Mesenchymal stem cell (in vitro differentiated cells and primary cell): Measurements from ENCODE around the gene MKRN2.

Source experiments
- DNase-seq: peaks from one replicate; pipeline ENCODE4 v3.0.0-alpha.2; 2013
- H2AFZ ChIP-seq: one replicate; pipeline ENCODE4 v1.6.1; 2013; ENCODE audit warnings: low read depth, mild to moderate bottlenecking, control low read depth, inconsistent platforms, low read length, moderate library complexity
- H2AK5ac ChIP-seq: 2 replicates; pipeline ENCODE4 v1.6.1; 2013; ENCODE audit warnings: low read length, moderate library complexity, mild to moderate bottlenecking, inconsistent platforms; ENCODE audit not compliant: severe bottlenecking
- H2BK120ac ChIP-seq: one replicate; pipeline ENCODE4 v1.6.1; 2013; ENCODE audit warnings: low read depth, mild to moderate bottlenecking, inconsistent platforms, low read length, moderate library complexity
- H2BK12ac ChIP-seq, 2 experiments: one replicate each; pipeline ENCODE4 v1.6.1; 2013; ENCODE audit warnings: inconsistent platforms in 2 of 2, low read length in 2 of 2, mild to moderate bottlenecking in 2 of 2, moderate library complexity in 2 of 2, control low read depth in 1 of 2
- H2BK15ac ChIP-seq: one replicate; pipeline ENCODE4 v1.6.1; 2013; ENCODE audit warnings: mild to moderate bottlenecking, low read depth, inconsistent platforms; ENCODE audit not compliant: poor library complexity, severe bottlenecking
- H2BK5ac ChIP-seq: 2 replicates; pipeline ENCODE4 v1.6.1; 2013; ENCODE audit warnings: low read depth, mild to moderate bottlenecking, low read length, control low read depth, inconsistent platforms; ENCODE audit not compliant: poor library complexity, severe bottlenecking
- H3K14ac ChIP-seq, 2 experiments: one replicate each; pipeline ENCODE4 v1.6.1; 2013; ENCODE audit warnings: inconsistent platforms in 2 of 2, low read length in 2 of 2, control low read depth in 1 of 2, mild to moderate bottlenecking in 1 of 2, moderate library complexity in 1 of 2
- H3K18ac ChIP-seq, 2 experiments: one replicate each; pipeline ENCODE4 v1.6.1; 2013; ENCODE audit warnings: inconsistent platforms in 2 of 2, low read length in 2 of 2, control low read depth in 1 of 2, low read depth in 1 of 2, mild to moderate bottlenecking in 1 of 2
- H3K23ac ChIP-seq, 2 experiments: one replicate each; pipeline ENCODE4 v1.6.1; 2013; ENCODE audit warnings: inconsistent platforms in 2 of 2, low read length in 2 of 2, mild to moderate bottlenecking in 2 of 2, moderate library complexity in 2 of 2, control low read depth in 1 of 2
- H3K27ac ChIP-seq: 2 replicates; pipeline ENCODE4 v1.5.1; 2013; ENCODE audit warnings: mild to moderate bottlenecking, moderate library complexity, low read length, control low read depth, inconsistent platforms; ENCODE audit not compliant: poor library complexity, severe bottlenecking
- H3K27me3 ChIP-seq, 2 experiments: 2 replicates each; pipeline versions ENCODE4 v1.6.1 to v1.7.0; 2013; ENCODE audit warnings: low read length in 2 of 2, mild to moderate bottlenecking in 2 of 2, moderate library complexity in 2 of 2, control low read depth in 1 of 2, inconsistent platforms in 1 of 2; ENCODE audit not compliant: control insufficient read depth in 1 of 2, insufficient read depth in 1 of 2
- H3K36me3 ChIP-seq, 2 experiments: 2 replicates each; pipeline versions ENCODE4 v1.6.1 to v1.7.0; 2013; ENCODE audit warnings: low read length in 2 of 2, control low read depth in 1 of 2, inconsistent platforms in 1 of 2, low read depth in 1 of 2, mild to moderate bottlenecking in 1 of 2; ENCODE audit not compliant: insufficient read depth in 2 of 2, control insufficient read depth in 1 of 2
- H3K4ac ChIP-seq, 2 experiments: one replicate each; pipeline ENCODE4 v1.6.1; 2013; ENCODE audit warnings: inconsistent platforms in 2 of 2, low read length in 2 of 2, mild to moderate bottlenecking in 2 of 2, moderate library complexity in 2 of 2, control low read depth in 1 of 2, low read depth in 1 of 2
- H3K4me1 ChIP-seq: 2 replicates; pipeline ENCODE4 v1.6.1; 2013; ENCODE audit warnings: low read depth, low read length, control low read depth; ENCODE audit not compliant: control insufficient read depth, insufficient read depth
- H3K4me2 ChIP-seq: 2 replicates; pipeline ENCODE4 v1.6.1; 2013; ENCODE audit warnings: low read length, mild to moderate bottlenecking, inconsistent platforms; ENCODE audit not compliant: poor library complexity, severe bottlenecking
- H3K4me3 ChIP-seq, 2 experiments: 2 replicates each; pipeline versions ENCODE4 v1.5.1 to v1.7.0; 2013; ENCODE audit warnings: low read length in 2 of 2, mild to moderate bottlenecking in 2 of 2, control low read depth in 1 of 2, low read depth in 1 of 2; ENCODE audit not compliant: insufficient read depth in 1 of 2
- H3K79me1 ChIP-seq: replicated peaks from 2 replicates; pipeline ENCODE4 v1.6.1; 2013; ENCODE audit warnings: mild to moderate bottlenecking, control low read depth, low read length, inconsistent platforms; ENCODE audit not compliant: poor library complexity, severe bottlenecking
- H3K9ac ChIP-seq: 2 replicates; pipeline ENCODE4 v1.7.0; 2013; ENCODE audit warnings: mild to moderate bottlenecking, low read length, moderate library complexity
- H3K9me3 ChIP-seq: 2 replicates; pipeline ENCODE4 v1.7.0; 2013; ENCODE audit warnings: mild to moderate bottlenecking, low read length; ENCODE audit not compliant: control insufficient read depth
- H4K8ac ChIP-seq: one replicate; pipeline ENCODE4 v1.6.1; 2013; ENCODE audit warnings: inconsistent platforms, mild to moderate bottlenecking, low read length, moderate library complexity
- H4K91ac ChIP-seq: one replicate; pipeline ENCODE4 v1.6.1; 2013; ENCODE audit warnings: mild to moderate bottlenecking, low read length, inconsistent platforms
- WGBS: methylation state at CpG from one replicate; pipeline ENCODE4 v1.1.7; 2013; ENCODE audit warnings: mixed read lengths; 5-methylcytosine and 5-hydroxymethylcytosine counted together

Gene MKRN2

GRCh38 chr3:12615266-12615665 lies 58.4 kb downstream of the MKRN2 start:
- H3K36me3 ChIP-seq: peaks cover 18 to 61% of the 10 kb centered on the region in 2 experiments
- peaks cover 23% of the 10 kb centered on the region for H3K79me1 ChIP-seq
- H3K27ac ChIP-seq: no peak overlapping the region
- H3K14ac ChIP-seq: no peak overlapping the region
- H4K91ac ChIP-seq: no peak overlapping the region
- no peak overlapping the region for H4K8ac ChIP-seq
- no peak overlapping the region for H3K18ac ChIP-seq
- no peak overlapping the region for H2BK12ac ChIP-seq
- H3K27me3 ChIP-seq: no peaks in the 10 kb centered on the region
- H3K4me1 ChIP-seq: no peaks in the 10 kb centered on the region
- no peak overlapping the region for H3K4me2 ChIP-seq
- no peak overlapping the region for H2AK5ac ChIP-seq
- H3K9me3 ChIP-seq: no peaks in the 10 kb centered on the region
- WGBS: 94% methylated on average over 4 of the region's 4 CpGs
- no peak overlapping the region for H2BK120ac ChIP-seq
- DNase-seq: no peak
- H3K9ac ChIP-seq: no peak overlapping the region
- no peak overlapping the region for H3K4me3 ChIP-seq
- no peak overlapping the region for H2AFZ ChIP-seq
- H2BK5ac ChIP-seq: no peak overlapping the region
- no peak overlapping the region for H2BK15ac ChIP-seq
- H3K4ac ChIP-seq: no peak overlapping the region
- no peak overlapping the region for H3K23ac ChIP-seq

- H4K91ac ChIP-seq: no peak overlapping the region
- no peak overlapping the region for H2AFZ ChIP-seq
- no peaks in the 10 kb centered on the region for H3K27me3 ChIP-seq
- no peak overlapping the region for H3K18ac ChIP-seq
- peaks cover 14% of the 10 kb centered on the region for H3K79me1 ChIP-seq
- H2BK15ac ChIP-seq: no peak overlapping the region
- no peak overlapping the region for H3K23ac ChIP-seq
- H3K36me3 ChIP-seq: peaks cover 11 to 49% of the 10 kb centered on the region in 2 experiments
- no peak overlapping the region for H4K8ac ChIP-seq
- H3K9me3 ChIP-seq: no peaks in the 10 kb centered on the region
- no peak overlapping the region for H3K27ac ChIP-seq
- H3K4ac ChIP-seq: no peak overlapping the region
- H3K4me2 ChIP-seq: no peak overlapping the region
- no peak overlapping the region for H2BK120ac ChIP-seq
- no peak for DNase-seq
- no peak overlapping the region for H2BK5ac ChIP-seq
- no peaks in the 10 kb centered on the region for H3K4me1 ChIP-seq
- H3K4me3 ChIP-seq: no peak overlapping the region
- H3K9ac ChIP-seq: no peak overlapping the region
- no peak overlapping the region for H3K14ac ChIP-seq
- no peak overlapping the region for H2BK12ac ChIP-seq
- WGBS: 89% methylated on average over 6 of the region's 6 CpGs
- no peak overlapping the region for H2AK5ac ChIP-seq
Measured at GRCh38 chr3:12618426-12618825, 61.5 kb downstream of the MKRN2 start.

GRCh38 chr3:12620305-12620704 lies 63.4 kb downstream of the MKRN2 start:
- Histone ChIP-seq H3K27me3 (no peaks in the 10 kb centered on the region), H3K27ac (no peak overlapping the region), H3K14ac (no peak overlapping the region), H2BK120ac (no peak overlapping the region), H3K18ac (no peak overlapping the region), H3K23ac (no peak overlapping the region), H3K4ac (no peak overlapping the region), H2BK15ac (no peak overlapping the region), H2BK12ac (no peak overlapping the region), H3K9ac (no peak overlapping the region), H4K91ac (no peak overlapping the region), H3K4me1 (peaks cover 5% of the 10 kb centered on the region), H3K4me2 (no peak overlapping the region), H2BK5ac (no peak overlapping the region), H2AFZ (no peak overlapping the region), H3K79me1 (peaks cover 11% of the 10 kb centered on the region), H3K4me3 (no peak overlapping the region), H2AK5ac (no peak overlapping the region), H3K36me3 (peaks cover 11 to 31% of the 10 kb centered on the region in 2 experiments), H3K9me3 (no peaks in the 10 kb centered on the region), H4K8ac (no peak overlapping the region)
- 100% methylated on average over 6 of the region's 6 CpGs for WGBS
- no peak for DNase-seq

- H3K4me1 ChIP-seq: peaks cover 7% of the 10 kb centered on the region
- H3K4me2 ChIP-seq: no peak overlapping the region
- H2BK5ac ChIP-seq: no peak overlapping the region
- H3K27me3 ChIP-seq: no peaks in the 10 kb centered on the region
- no peak overlapping the region for H2BK15ac ChIP-seq
- H3K14ac ChIP-seq: no peak overlapping the region
- no peak overlapping the region for H2BK120ac ChIP-seq
- H3K9ac ChIP-seq: no peak overlapping the region
- H2AK5ac ChIP-seq: no peak overlapping the region
- no peak overlapping the region for H3K23ac ChIP-seq
- no peak overlapping the region for H2BK12ac ChIP-seq
- no peak for DNase-seq
- no peak overlapping the region for H3K18ac ChIP-seq
- no peak overlapping the region for H3K4ac ChIP-seq
- H4K8ac ChIP-seq: no peak overlapping the region
- H3K4me3 ChIP-seq: no peak overlapping the region
- H3K27ac ChIP-seq: no peak overlapping the region
- peaks cover 11 to 27% of the 10 kb centered on the region in 2 experiments for H3K36me3 ChIP-seq
- H3K9me3 ChIP-seq: no peaks in the 10 kb centered on the region
- no peak overlapping the region for H2AFZ ChIP-seq
- H4K91ac ChIP-seq: no peak overlapping the region
- H3K79me1 ChIP-seq: peaks cover 8% of the 10 kb centered on the region
Measured at GRCh38 chr3:12620729-12621128, 63.8 kb downstream of the MKRN2 start.
